A673 (cell line): ENCODE data around the gene CRNKL1. TPM values are rescaled to one million over a fixed set of nuclear protein-coding genes. Genes with fewer than 3 reads are reported as not detected.
A peak's percentile ranks its signal among the peaks of the same experiment; 100 is the strongest.

ENCODE experiments used
- BruUV-seq: library from RNA; stranded (reverse); fragments of 400-500 nt; replicated peaks from 2 replicates; lab custom pipeline; 2021; lab: Mats Ljungman, UMichigan
- CTCF ChIA-PET: fragments of 300-600 bp; sonication (Branson Sonifier 250); formaldehyde crosslinking; loops from one replicate; lab custom pipeline; 2022; ENCODE audit warnings: antibody characterized with exemption; lab: Charles Lee
- POLR2A ChIA-PET: fragments of 300-600 bp; sonication (Branson Sonifier 250); formaldehyde crosslinking; loops from one replicate; lab custom pipeline; 2022; ENCODE audit warnings: antibody characterized with exemption; ENCODE audit not compliant: low non-redundant PET; lab: Charles Lee
- DNase-seq: peaks from one replicate; pipeline ENCODE4 v3.0.0-alpha.2; 2015; ENCODE audit warnings: low spot score
- H3K27ac ChIP-seq: fragments of 200-600 bp; sonication (generic); 2 replicates; pipeline ENCODE4 v1.5.1; 2016; ENCODE audit warnings: mixed run types, low read depth, mild to moderate bottlenecking, mixed read lengths, antibody characterized with exemption, low read length; ENCODE audit not compliant: poor library complexity, severe bottlenecking
- H3K27me3 ChIP-seq: fragments of 200-600 bp; sonication (generic); replicated peaks from 2 replicates; pipeline ENCODE4 v1.6.1; 2017; ENCODE audit warnings: mixed run types, low read depth, mild to moderate bottlenecking, mixed read lengths, antibody characterized with exemption, low read length; ENCODE audit not compliant: insufficient read depth, poor library complexity
- H3K36me3 ChIP-seq: fragments of 200-600 bp; sonication (generic); 2 replicates; pipeline ENCODE4 v1.6.1; 2016; ENCODE audit warnings: mixed run types, mild to moderate bottlenecking, mixed read lengths, antibody characterized with exemption, low read length; ENCODE audit not compliant: insufficient read depth, poor library complexity, severe bottlenecking
- H3K4me1 ChIP-seq: fragments of 200-600 bp; sonication (generic); 2 replicates; pipeline ENCODE4 v1.6.1; 2017; ENCODE audit warnings: mixed run types, mild to moderate bottlenecking, mixed read lengths, antibody characterized with exemption, low read length; ENCODE audit not compliant: insufficient read depth, poor library complexity, severe bottlenecking
- H3K4me3 ChIP-seq: fragments of 200-600 bp; sonication (generic); 2 replicates; pipeline ENCODE4 v1.5.1; 2016; ENCODE audit warnings: low read depth, mixed run types, mild to moderate bottlenecking, mixed read lengths, low read length; ENCODE audit not compliant: poor library complexity, severe bottlenecking
- H3K9me3 ChIP-seq: fragments of 200-600 bp; sonication (generic); 2 replicates; pipeline ENCODE4 v1.6.1; 2016; ENCODE audit warnings: mixed run types, low read depth, mild to moderate bottlenecking, mixed read lengths, antibody characterized with exemption, low read length; ENCODE audit not compliant: poor library complexity, severe bottlenecking
- EZH2 ChIP-seq: fragments of 200-600 bp; sonication (generic); IDR thresholded peaks from 2 replicates; pipeline ENCODE4 v1.6.1; 2017; ENCODE audit warnings: borderline replicate concordance, low read depth, mild to moderate bottlenecking, mixed read lengths, antibody characterized with exemption, low read length; ENCODE audit not compliant: poor library complexity, severe bottlenecking
- intact Hi-C: fragments of 100-400 bp; cut with micrococcal nuclease; formaldehyde crosslinking; loops from one replicate; pipeline ENCODE4 v1.10.0; 2022; ENCODE audit not compliant: unreplicated experiment
- total RNA-seq: library from RNA; stranded (reverse); gene quantifications from 2 replicates; pipeline ENCODE4 v1.2.3, GENCODE V29; 2021
- TF ChIP-seq, protein P1 (sequence below): fragments of 300-800, 200-600 bp; sonication (generic); conservative IDR thresholded peaks from 2 replicates; pipeline ENCODE4 v1.5.1; 2017; ENCODE audit warnings: low read depth, mild to moderate bottlenecking, antibody characterized with exemption, low read length, moderate library complexity, mixed read lengths

The CRNKL1 gene
- total RNA-seq, 1 experiment from 2014 or later, result 25.1 TPM

DNA sequence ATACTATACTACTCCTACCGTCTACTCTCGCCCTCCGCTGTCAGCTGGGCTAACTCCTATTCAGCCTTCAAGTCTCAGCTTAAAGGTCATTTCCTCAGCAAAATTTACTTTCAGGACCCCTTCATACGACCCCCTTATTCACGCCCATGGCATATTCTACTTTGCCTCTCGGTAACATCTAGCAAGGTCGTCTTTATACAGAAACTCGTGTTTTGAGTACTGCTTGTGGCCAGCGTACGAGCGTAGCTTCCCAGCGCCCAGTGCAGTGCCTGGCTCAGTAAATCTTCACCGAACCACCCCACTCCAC lies 546 bp downstream of the CRNKL1 start:
- peak overlapping the region; percentile 99 for H3K4me3 ChIP-seq
- H3K36me3 ChIP-seq, result peaks cover 36% of the 10 kb centered on the region
- no peak for DNase-seq
- H3K4me1 ChIP-seq, result no peaks in the 10 kb centered on the region
- H3K9me3 ChIP-seq, result no peaks in the 10 kb centered on the region
- TF ChIP-seq, protein P1, sequence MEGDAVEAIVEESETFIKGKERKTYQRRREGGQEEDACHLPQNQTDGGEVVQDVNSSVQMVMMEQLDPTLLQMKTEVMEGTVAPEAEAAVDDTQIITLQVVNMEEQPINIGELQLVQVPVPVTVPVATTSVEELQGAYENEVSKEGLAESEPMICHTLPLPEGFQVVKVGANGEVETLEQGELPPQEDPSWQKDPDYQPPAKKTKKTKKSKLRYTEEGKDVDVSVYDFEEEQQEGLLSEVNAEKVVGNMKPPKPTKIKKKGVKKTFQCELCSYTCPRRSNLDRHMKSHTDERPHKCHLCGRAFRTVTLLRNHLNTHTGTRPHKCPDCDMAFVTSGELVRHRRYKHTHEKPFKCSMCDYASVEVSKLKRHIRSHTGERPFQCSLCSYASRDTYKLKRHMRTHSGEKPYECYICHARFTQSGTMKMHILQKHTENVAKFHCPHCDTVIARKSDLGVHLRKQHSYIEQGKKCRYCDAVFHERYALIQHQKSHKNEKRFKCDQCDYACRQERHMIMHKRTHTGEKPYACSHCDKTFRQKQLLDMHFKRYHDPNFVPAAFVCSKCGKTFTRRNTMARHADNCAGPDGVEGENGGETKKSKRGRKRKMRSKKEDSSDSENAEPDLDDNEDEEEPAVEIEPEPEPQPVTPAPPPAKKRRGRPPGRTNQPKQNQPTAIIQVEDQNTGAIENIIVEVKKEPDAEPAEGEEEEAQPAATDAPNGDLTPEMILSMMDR, result no peak
- TF ChIP-seq EZH2, result no peak
- intact Hi-C loops, result no loop called here
- H3K27me3 ChIP-seq, result no peaks in the 10 kb centered on the region
- CTCF ChIA-PET, result no interaction called here
- peak overlapping the region; percentile 85 for H3K27ac ChIP-seq
- BruUV-seq, result no TSS peak
- POLR2A ChIA-PET, result no interaction called here

DNA sequence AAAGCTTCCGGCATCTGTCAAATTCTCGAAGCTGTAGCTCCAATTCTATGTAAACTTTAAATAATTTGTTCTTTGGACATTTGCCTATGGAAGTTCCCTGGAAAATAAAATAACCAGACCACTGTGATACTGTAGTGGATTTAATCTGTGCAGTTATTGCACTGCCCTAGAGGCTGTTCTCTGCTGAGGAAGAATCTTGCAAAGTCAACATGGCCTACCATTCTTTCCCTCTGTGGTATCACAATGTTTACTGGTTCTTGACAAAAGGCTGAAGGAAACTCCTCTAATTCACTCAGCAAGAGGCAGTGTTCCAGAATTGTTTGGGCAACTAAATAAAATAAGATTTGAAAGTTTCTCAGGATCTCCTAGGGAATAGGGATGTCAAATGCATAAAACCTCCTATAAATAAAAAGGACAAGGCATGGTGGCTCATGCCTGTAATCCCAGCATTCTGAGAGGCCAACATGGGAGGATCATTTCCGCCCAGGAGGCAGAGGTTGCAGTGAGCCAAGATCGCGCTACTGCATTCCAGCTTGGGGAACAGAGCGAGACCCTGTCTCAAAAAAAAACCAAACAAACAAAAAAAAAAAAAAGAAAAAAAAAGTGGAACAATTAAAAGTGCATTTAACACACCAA lies 12.4 kb downstream of the CRNKL1 start:
- H3K36me3 ChIP-seq, result peaks cover 96% of the 10 kb centered on the region
- CTCF ChIA-PET, result no interaction called here
- no TSS peak for BruUV-seq

DNA sequence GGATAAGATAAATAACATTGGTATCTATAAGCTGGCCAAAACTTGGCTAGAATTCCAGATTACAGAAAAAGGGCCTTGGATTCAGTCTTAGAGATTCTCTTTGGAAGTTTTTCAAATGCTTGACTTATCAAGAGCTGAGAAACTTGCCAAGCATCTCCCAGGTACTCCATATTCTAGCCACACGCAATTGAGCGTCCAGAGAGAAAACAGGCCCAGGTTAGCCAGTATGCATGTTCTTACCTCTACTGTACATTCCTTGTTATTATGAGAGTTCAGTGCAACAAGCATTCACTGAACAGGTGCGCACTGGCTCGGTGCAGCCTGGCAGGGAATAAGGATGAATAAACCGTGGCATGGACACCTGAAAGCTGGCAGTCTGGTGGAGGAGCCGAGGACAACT lies 13.7 kb downstream of the CRNKL1 start:
- BruUV-seq, result no TSS peak
- no peak for TF ChIP-seq EZH2
- TF ChIP-seq, protein P1, result no peak
- Histone ChIP-seq H3K4me3 (no peak overlapping the region), H3K9me3 (no peaks in the 10 kb centered on the region), H3K4me1 (peaks cover 3% of the 10 kb centered on the region), H3K27me3 (no peaks in the 10 kb centered on the region), H3K27ac (no peak overlapping the region), H3K36me3 (peaks cover 100% of the 10 kb centered on the region)
- POLR2A ChIA-PET, result no interaction called here
- intact Hi-C loops, result loop anchor here (10.0 kb wide), 1 partner anchor 56 kb away; no protein-coding TSS in a partner anchor
- no peak for DNase-seq
- CTCF ChIA-PET, result no interaction called here

More for the DNA sequence above, 12.4 kb downstream of the CRNKL1 start:
- POLR2A ChIA-PET, result no interaction called here
- TF ChIP-seq EZH2, result no peak
- TF ChIP-seq, protein P1, result no peak
- DNase-seq, result no peak
- no peak overlapping the region for H3K27ac ChIP-seq
- peaks cover 3% of the 10 kb centered on the region for H3K4me1 ChIP-seq
- H3K27me3 ChIP-seq, result no peaks in the 10 kb centered on the region
- H3K9me3 ChIP-seq, result no peaks in the 10 kb centered on the region
- intact Hi-C loops, result loop anchor here (10.0 kb wide), 1 partner anchor 55 kb away; no protein-coding TSS in a partner anchor
- no peak overlapping the region for H3K4me3 ChIP-seq
